BE2C (cell line): ENCODE measurements around the gene EVA1B.

Experiments
- DNase-seq: peaks from one replicate; pipeline ENCODE4 v3.0.0-alpha.2; 2020
- H3K27me3 ChIP-seq: fragments of 250-450 bp; sonication (Bioruptor Pico); 2 replicates; pipeline ENCODE4 v1.5.1; 2020; ENCODE audit warnings: mild to moderate bottlenecking
- H3K36me3 ChIP-seq: fragments of 250-450 bp; sonication (Bioruptor Pico); 2 replicates; pipeline ENCODE4 v1.5.1; 2020; ENCODE audit warnings: mild to moderate bottlenecking
- H3K4me1 ChIP-seq: fragments of 250-450 bp; sonication (Bioruptor Pico); 2 replicates; pipeline ENCODE4 v1.5.1; 2020
- H3K4me3 ChIP-seq: 2 replicates; pipeline ENCODE4 v1.5.1; 2011; ENCODE audit warnings: low read depth, low read length
- H3K9me3 ChIP-seq: fragments of 250-450 bp; sonication (Bioruptor Pico); 2 replicates; pipeline ENCODE4 v1.5.1; 2020
- TF ChIP-seq, protein P1 (sequence below): IDR thresholded peaks from 2 replicates; pipeline ENCODE4 v1.5.1; 2012; ENCODE audit warnings: mild to moderate bottlenecking, low read depth, low read length

EVA1B gene

DNA sequence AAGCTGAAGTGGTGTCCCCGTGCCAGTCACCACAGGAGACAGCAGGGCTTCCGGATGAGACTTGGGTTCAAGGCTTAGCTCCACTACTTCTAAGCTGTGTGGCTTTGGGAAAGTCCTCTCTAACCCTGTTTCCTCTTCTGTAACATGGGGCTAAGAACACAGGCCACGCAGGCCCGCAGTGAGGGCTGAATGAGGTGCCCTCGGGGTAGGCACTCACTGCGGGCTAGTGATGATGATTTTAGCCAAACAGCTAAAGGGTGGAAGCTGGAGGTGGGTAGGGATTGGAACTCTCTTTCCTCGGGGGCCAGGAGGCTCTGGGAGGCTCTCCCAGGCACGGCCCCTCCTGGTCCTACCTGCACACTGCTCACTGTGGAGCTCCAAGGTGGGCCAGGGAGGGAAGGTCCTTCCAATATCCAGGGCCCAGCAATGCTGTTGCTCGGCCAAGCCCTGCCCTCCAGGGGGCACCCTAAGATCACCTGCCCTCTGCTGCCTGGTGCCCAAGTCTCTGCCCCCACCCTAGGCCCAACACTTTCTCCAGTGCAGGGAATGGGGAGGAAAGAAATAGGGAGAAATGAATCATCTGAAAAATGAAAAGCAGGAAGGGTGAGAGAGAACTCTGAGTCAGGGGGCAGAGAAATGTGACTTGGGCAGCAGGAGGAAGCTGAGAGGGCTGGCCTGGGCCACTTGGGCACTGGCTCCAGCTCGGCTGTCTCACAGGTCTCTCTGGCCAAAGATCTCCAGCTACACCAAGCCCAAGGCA, 19.2 kb upstream of the EVA1B start:
- TF ChIP-seq, protein P1, sequence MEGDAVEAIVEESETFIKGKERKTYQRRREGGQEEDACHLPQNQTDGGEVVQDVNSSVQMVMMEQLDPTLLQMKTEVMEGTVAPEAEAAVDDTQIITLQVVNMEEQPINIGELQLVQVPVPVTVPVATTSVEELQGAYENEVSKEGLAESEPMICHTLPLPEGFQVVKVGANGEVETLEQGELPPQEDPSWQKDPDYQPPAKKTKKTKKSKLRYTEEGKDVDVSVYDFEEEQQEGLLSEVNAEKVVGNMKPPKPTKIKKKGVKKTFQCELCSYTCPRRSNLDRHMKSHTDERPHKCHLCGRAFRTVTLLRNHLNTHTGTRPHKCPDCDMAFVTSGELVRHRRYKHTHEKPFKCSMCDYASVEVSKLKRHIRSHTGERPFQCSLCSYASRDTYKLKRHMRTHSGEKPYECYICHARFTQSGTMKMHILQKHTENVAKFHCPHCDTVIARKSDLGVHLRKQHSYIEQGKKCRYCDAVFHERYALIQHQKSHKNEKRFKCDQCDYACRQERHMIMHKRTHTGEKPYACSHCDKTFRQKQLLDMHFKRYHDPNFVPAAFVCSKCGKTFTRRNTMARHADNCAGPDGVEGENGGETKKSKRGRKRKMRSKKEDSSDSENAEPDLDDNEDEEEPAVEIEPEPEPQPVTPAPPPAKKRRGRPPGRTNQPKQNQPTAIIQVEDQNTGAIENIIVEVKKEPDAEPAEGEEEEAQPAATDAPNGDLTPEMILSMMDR, result peak; percentile 62
- H3K9me3 ChIP-seq, result no peaks in the 10 kb centered on the region
- no peaks in the 10 kb centered on the region for H3K36me3 ChIP-seq
- no peak overlapping the region for H3K4me3 ChIP-seq
- no peaks in the 10 kb centered on the region for H3K27me3 ChIP-seq
- DNase-seq, result peak; percentile 57
- no peaks in the 10 kb centered on the region for H3K4me1 ChIP-seq

DNA sequence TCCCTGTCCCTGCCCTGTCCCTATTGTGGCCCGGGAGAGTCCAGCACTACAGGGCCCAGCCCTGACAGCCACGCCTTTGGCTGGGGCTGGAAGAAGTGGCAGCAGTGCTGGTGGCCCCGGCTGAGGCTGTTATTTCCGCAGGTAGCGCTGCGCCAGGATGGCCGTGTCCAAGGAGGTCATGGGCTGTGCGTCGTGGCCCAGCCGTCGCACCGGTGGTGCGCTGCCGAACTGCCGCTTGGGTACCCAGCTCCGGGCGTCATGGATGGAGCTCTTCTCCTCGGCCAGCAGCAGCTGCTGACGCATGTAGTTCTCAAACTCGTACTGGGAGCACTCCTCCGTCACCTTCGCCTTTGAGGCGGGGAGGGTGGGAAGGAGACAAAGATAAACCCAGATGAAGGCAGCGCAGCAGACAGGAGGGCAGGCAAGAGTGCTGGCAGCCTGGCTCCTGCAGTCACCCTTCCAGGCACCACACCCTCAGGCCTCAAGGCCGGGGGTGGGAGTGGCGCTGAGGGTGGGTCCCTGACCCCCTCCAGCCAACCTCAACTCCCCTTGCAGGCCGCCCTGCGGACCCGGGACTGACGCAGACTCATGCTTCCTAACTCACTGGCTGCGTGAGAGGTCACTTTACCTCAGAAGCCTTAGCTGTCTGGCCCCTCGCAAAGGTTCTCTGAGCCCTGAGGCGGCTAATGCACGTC, 18.3 kb upstream of the EVA1B start:
- H3K9me3 ChIP-seq, result no peaks in the 10 kb centered on the region
- no peaks in the 10 kb centered on the region for H3K36me3 ChIP-seq
- H3K4me1 ChIP-seq, result no peaks in the 10 kb centered on the region
- no peak for DNase-seq
- H3K27me3 ChIP-seq, result no peaks in the 10 kb centered on the region
- TF ChIP-seq, protein P1, result no peak
- H3K4me3 ChIP-seq, result no peak overlapping the region

DNA sequence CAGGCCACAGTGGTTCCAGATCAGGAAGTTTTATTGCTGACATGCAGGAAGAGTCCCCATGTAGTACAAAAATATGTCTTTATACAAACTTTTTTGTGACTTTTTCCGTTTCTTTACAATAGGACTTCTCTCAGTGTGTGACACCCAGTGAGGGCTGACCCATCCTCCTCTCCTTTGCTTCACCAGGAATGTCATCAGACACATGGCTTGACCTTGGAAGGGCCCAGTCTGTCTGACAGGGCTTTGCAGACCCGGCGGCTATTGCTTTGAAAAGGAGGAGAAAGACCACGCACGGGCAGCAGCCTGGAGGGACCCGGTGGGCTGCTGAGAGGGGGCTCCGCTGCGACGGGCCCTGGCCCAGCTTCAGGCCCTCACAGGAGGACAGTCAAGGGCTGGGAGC, 16.2 kb upstream of the EVA1B start:
- no peaks in the 10 kb centered on the region for H3K36me3 ChIP-seq
- H3K4me1 ChIP-seq, result no peaks in the 10 kb centered on the region
- no peak for DNase-seq
- H3K9me3 ChIP-seq, result no peaks in the 10 kb centered on the region
- H3K27me3 ChIP-seq, result no peaks in the 10 kb centered on the region
- no peak overlapping the region for H3K4me3 ChIP-seq
- TF ChIP-seq, protein P1, result no peak

DNA sequence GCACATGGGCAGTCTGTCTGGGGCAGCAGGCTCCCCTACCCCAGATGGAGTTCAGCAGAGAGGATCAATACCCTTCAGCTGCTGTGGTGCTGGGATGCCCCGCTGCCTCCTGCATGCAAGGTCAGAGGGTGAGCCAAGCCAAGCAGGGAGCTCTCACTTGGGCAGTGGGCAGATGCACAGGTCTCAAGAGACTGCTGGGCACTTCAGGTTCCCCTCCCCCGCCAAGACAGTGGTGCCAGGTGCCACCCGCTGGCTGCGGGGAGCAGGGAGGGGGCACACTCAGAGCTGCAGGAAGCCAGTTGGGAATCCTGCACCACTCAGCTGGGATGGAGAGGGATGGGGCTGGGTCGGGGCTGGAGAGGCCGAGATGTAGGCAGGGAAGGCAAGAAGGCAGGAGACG, 15.8 kb upstream of the EVA1B start:
- no peak for DNase-seq

DNA sequence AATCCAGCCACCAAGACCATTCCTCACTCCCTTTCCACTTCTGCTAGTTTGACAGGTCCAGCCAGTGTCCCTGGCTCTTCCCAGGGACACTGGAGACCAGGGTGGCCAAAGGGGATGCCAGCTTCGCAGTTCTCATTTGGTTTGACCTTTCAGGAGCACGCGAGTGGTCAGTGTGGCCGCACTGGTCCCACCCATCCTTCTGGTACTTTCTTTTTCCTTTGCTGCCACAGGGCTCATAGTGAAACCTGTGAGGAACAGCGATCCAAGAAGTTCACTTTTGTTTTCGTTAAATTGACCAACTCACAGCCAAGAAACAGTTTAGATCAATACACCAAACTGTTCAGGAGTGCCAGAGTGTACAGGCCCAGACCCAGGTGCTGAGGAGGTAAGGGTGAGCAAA, 14.4 kb upstream of the EVA1B start:
- no peaks in the 10 kb centered on the region for H3K4me1 ChIP-seq
- H3K4me3 ChIP-seq, result no peak overlapping the region
- no peaks in the 10 kb centered on the region for H3K27me3 ChIP-seq
- TF ChIP-seq, protein P1, result no peak
- no peak for DNase-seq
- H3K9me3 ChIP-seq, result no peaks in the 10 kb centered on the region
- H3K36me3 ChIP-seq, result no peaks in the 10 kb centered on the region

More for the DNA sequence above, 15.8 kb upstream of the EVA1B start:
- TF ChIP-seq, protein P1, result no peak
- no peak overlapping the region for H3K4me3 ChIP-seq
- H3K27me3 ChIP-seq, result no peaks in the 10 kb centered on the region
- no peaks in the 10 kb centered on the region for H3K4me1 ChIP-seq
- no peaks in the 10 kb centered on the region for H3K36me3 ChIP-seq
- H3K9me3 ChIP-seq, result no peaks in the 10 kb centered on the region

DNA sequence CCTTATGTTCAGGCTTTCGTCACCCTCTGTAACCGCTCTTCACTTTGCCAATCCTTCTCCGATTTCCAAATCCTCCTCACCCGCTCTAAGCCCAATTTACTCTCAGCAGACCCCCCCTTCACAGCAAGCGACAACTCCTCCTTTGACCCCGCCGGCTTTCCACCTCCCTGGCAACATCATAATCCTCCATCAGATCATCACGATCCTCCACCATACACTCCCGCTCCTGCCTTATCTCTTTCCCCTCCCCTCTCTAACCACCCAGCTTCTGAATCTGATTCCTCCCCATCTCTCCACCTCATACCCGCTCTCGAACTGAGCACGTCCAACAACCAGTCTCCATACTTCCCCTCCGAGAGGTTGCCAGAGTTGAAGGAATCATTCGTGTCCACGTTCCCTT, 7.5 kb upstream of the EVA1B start:
- no peak for DNase-seq
- Histone ChIP-seq H3K9me3 (no peaks in the 10 kb centered on the region), H3K4me1 (no peaks in the 10 kb centered on the region), H3K4me3 (no peak overlapping the region), H3K27me3 (no peaks in the 10 kb centered on the region), H3K36me3 (no peaks in the 10 kb centered on the region)
- TF ChIP-seq, protein P1, result no peak
